ENCODE results near the gene SLC15A5.

DNA sequence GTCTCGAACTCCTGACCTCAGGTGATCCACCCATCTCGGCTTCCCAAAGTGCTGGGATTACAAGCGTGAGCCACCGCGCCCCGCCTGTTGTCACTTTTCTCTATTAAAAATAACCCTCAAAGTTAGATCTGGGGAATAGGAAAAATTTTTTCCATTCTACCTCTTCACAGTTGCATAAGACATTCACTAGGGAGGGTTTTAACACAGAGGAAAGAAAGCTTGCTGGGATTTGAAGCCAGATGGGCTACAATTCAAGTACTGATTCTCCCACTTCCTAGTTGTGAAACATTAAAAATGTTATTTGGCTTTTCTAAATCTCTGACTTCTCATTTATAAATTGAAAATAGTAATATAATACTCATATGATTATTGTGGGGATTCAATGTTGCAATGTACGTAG lies 23.3 kb upstream of the SLC15A5 start:
- TF ChIP-seq, protein P1, sequence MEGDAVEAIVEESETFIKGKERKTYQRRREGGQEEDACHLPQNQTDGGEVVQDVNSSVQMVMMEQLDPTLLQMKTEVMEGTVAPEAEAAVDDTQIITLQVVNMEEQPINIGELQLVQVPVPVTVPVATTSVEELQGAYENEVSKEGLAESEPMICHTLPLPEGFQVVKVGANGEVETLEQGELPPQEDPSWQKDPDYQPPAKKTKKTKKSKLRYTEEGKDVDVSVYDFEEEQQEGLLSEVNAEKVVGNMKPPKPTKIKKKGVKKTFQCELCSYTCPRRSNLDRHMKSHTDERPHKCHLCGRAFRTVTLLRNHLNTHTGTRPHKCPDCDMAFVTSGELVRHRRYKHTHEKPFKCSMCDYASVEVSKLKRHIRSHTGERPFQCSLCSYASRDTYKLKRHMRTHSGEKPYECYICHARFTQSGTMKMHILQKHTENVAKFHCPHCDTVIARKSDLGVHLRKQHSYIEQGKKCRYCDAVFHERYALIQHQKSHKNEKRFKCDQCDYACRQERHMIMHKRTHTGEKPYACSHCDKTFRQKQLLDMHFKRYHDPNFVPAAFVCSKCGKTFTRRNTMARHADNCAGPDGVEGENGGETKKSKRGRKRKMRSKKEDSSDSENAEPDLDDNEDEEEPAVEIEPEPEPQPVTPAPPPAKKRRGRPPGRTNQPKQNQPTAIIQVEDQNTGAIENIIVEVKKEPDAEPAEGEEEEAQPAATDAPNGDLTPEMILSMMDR (IDR thresholded peaks at IDR 0.05): no peak
- TF ChIP-seq SIN3A (IDR thresholded peaks at IDR 0.05; ENCODE audit: borderline replicate concordance, insufficient read depth, low read depth, low read length): no peak
